Left forelimb (tissue), 1 donor: Measurements from ENCODE around the gene SPINK5.
"Not testable (repeated sequence)": the region's sequence is repeated elsewhere in the genome, so short reads cannot be mapped to it uniquely, and the experiment has no call there.

Experiments
- DNase-seq: peaks from one replicate; pipeline ENCODE4 v3.0.0-alpha.2; 2018; ENCODE audit warnings: low spot score

SPINK5 gene, protein sequence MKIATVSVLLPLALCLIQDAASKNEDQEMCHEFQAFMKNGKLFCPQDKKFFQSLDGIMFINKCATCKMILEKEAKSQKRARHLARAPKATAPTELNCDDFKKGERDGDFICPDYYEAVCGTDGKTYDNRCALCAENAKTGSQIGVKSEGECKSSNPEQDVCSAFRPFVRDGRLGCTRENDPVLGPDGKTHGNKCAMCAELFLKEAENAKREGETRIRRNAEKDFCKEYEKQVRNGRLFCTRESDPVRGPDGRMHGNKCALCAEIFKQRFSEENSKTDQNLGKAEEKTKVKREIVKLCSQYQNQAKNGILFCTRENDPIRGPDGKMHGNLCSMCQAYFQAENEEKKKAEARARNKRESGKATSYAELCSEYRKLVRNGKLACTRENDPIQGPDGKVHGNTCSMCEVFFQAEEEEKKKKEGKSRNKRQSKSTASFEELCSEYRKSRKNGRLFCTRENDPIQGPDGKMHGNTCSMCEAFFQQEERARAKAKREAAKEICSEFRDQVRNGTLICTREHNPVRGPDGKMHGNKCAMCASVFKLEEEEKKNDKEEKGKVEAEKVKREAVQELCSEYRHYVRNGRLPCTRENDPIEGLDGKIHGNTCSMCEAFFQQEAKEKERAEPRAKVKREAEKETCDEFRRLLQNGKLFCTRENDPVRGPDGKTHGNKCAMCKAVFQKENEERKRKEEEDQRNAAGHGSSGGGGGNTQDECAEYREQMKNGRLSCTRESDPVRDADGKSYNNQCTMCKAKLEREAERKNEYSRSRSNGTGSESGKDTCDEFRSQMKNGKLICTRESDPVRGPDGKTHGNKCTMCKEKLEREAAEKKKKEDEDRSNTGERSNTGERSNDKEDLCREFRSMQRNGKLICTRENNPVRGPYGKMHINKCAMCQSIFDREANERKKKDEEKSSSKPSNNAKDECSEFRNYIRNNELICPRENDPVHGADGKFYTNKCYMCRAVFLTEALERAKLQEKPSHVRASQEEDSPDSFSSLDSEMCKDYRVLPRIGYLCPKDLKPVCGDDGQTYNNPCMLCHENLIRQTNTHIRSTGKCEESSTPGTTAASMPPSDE

DNA sequence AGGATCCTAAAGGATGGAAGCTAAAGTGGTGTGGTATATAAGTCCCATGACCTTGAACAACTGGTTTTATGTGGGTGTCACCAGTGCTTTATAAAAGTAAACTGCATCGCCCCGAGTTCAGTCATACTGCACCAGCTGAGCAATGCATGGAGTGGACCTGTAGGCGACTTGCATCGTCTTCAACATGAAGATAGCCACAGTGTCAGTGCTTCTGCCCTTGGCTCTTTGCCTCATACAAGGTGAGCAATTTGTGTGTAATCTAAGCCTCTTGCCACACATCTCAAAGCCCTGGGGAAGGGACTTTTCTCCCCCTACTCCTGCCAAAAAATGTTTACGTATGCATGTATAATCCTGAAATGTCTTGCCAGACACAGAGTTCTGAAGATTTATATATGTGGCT, at the start of gene SPINK5:
TSS of gene SPINK5 (plus strand) at position 120 of the 400 bp plus-strand sequence. CDS start at position 185, 65 bp downstream.
- DNase-seq = no peak

DNA sequence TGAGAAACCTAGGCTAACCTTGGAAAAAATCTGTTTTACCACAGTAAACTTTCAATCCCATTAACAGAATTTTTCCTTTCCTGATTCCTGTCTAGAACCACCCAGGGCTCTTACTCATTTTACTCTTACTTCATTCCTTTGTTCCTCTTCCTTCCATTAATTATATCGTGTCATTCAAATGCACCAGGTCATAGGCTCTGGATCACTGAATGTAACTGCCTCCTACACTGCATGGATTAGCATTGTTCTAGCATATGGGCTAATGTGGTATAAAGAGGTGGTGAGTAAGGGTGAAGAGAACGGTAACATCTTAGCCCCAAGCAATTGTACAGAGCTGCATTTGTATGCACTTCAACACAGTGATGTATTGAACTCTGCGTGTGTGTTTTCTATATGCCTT, 49.5 kb upstream of the SPINK5 start:
- DNase-seq = no peak

DNA sequence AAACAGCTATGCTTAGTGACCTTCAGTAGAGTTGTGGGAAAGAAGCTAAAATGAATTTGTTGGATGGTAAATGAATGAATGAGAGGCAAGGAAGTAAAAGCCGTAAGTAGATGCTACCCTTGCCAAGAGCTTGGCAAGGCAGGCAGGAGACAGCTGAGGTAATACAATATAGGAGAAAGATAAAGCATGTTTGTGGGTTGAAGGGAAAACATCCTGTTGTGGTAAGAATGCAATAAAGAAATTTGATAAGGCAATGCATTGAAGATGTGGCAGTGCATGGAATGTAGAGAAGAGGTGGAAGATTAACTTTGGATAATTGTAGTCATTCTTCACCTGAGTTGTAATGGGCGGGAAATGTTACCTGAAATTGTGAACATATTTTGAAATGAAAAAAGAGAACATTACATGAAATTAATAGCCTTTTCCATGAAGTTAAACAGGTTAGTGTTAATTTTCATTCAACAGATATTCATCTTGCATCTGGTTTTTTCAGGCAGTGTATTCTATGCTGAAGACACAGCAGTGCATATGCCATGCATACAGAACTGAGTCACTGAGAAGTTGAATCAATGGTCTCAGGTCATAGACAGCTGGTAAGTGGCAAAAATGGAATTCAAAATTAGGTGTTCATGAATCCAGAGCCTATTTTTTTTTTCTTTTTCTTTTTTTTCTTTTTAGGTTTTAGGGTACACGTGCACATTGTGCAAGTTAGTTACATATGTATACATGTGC, 43.4 kb upstream of the SPINK5 start:
- DNase-seq = no peak

DNA sequence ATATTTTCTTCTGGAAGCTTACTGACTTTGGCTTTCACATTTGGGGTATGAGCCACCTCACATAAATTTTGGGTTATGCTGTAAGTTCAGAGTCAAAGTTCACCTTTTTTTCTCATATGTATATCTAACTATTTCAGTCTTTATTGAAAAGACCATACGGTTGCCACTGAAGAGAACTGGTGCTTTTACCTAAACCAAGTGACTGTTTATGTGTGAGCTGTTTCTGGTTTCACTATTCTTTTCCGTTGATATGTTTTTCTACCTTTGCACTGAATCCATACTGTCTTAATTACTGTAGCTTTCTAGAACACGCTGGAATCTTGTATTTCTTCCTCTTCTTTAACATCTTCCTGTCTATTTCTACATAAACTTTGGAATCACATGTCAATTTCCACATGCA, 36.3 kb upstream of the SPINK5 start:
- DNase-seq = no peak

DNA sequence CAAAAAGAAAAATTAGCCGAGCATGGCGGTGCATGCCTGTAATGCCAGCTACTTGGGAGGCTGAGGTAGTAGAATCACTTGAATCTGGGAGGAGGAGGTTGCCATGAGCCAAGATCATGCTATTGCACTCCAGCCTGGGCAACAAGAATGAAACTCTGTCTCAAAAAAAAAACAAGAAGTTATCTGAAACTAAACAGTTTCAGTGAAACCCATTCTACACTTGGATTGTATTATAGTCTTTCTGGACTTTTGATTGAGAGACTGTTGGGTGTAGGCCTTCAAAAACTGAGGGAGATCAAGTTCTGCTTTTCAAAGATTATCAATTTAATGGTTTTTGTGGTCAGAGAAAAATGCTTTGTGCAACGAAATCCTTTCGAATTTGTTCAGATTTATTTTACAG, 34.6 kb upstream of the SPINK5 start:
- DNase-seq = no peak

DNA sequence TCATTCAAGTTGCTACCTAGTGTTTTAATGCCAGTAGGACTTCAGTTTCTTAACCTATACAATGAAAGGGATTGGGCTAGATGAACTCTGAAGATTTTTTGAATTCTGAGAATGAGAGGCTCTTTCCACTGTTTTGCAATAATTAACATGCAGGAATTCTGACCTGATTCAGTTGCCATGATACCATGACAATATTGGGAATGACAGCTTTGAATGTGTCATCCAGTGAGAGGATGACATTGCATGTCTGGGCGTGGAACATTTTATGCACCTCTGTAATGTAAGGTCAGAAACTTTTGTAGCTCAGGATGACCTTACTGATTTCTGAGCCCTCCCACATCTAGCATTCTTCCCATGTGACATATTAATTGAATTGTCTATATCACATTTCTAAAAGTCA, 30.6 kb upstream of the SPINK5 start:
- DNase-seq = no peak

DNA sequence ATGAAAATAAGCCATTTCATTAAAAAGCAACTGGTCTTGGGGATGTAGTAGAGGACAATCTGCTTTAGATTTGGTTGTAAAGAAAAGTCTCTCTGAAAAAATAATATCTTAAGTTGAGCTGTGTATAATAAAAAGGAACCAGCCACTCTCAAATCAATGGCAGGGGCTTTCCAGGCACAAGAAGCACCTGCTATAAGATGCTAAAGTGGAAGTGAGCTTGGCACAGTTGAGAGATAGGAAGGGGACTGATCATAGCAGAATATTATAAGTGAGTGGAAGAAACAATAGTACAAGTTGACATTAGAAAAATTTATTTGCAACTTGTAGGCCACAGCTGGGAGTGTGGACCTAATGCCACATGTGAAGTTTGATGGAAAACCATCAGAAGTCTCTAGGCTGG, 28.1 kb upstream of the SPINK5 start:
- DNase-seq = no peak

DNA sequence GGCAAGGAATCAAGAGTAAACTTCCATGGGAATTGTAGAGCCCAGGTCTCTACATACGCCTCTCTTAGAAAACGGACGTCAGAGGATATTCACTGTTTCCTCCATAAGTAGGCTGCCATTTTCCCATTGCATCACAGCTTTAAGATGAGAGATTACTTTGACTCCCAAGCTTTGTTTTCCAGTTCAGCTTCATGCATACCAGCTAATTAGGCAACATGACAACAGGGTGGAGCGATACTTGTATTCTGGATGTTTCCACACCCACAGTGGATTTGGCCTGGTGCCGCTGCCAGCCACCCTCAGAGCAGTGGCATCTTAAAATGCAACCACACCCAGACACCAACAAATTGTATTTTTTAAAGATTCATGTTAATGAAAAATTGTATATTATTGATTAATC, 20.9 kb upstream of the SPINK5 start:
- no peak for DNase-seq

DNA sequence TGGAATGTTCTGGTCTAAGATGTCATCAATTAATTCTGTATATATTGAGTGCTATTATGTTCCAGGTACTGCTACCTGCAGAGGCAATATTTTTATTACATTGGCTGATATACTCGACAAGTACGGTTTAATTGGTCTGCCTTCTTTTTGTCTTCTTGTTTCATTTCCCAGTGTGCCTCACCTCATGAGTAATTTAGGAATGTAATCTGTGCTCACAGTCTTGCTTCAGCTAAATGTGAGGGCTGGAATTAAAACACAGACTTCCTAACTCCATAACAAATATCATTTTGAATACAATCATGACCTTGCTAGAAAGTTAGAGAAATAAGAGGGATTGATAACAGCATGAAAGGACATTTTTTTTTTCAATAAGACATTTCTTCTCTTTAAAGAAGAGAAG, 20.1 kb upstream of the SPINK5 start:
- DNase-seq = no peak

DNA sequence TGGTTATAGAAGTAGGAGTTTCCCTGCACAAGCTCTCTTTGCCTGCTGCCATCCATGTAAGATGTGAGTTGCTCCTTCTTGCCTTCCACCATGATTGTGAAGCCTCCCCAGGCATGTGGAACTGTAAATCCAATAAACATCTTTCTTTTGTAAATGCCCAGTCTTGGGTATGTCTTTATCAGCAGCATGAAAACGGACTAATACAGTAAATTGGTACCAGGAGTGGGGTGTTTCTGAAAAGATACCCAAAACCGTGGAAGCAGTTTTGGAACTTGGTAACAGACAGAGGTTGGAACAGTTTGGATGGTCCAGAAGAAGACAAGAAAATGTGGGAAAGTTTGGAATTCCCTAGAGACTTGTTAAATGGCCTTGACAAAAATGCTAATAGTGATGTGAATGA, 8.6 kb upstream of the SPINK5 start:
- not testable (repeated sequence) for DNase-seq

DNA sequence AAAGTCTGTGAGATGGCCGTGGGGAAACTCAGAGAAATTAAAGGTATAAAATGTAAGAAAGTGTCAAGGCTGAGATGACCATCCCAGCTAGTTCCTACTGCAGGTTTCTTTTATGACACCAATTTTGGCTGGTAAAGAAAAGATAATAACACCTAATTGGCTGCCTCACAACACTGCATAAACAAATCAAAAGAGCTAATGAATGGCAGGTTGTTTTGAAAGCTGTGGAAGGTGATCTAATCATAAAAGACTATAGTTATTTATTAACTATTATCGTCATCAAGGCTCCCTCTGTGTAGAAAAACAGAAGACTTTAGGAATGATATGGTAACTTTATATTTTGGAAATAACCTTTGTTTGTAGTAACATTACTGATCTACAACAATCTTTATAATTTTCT, 3.5 kb upstream of the SPINK5 start:
- no peak for DNase-seq

DNA sequence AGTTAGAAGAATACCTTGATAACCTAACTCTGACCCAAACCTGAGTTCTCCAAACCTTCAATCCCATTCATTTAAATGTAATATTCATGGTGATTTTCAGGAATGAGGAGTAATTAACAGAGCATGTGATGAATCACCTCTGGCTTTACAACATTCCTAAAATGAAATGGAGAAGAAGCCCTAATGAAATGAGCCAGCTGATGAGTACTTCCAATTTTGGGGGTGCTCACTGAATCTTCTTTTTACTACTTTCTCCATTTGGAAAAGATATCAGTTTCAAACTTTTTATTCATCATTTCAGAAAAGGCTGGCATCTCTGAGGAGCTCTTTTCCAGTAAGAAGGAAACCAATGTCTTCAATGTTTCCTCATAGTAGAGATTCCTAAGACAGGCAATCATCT, 2.9 kb upstream of the SPINK5 start:
- no peak for DNase-seq

DNA sequence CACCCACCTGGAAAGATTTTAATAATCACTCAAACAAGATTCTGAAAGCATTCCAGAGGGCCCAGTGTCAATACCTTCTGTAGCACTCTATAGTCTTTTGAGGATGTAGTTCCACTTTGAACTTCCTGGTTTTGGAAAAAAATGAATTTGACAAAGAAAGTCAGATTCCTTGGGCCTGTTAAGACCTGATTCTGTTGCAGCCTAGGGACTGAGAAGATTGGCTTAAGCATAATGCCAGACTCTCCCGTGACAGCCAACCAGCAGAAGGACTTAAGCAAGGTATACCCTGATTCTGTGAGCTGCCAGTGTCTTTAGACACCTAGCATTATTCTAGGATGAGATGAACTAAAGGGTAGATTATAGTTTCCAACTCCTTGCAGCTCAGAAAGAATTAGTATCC, 6.8 kb downstream of the SPINK5 start:
- no peak for DNase-seq

DNA sequence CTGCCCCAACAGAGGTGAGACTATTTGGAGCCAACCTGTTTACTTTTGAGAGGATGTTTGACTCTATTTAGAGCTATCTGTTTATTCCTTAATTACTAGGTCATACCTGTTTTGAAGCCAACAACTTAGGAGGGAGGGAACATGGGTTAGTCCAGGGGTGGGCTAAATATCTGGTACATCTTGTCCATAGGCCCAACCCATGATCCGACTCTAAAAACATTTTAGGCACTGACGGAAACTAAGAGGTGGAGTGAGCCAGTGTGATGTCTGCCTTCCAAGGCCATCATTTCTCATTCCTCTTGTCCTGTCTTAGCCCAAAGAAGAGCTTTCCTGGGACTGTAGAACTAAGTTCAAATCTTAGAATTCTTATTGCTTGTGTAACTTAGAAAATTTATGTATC, 8.4 kb downstream of the SPINK5 start:
- no peak for DNase-seq

DNA sequence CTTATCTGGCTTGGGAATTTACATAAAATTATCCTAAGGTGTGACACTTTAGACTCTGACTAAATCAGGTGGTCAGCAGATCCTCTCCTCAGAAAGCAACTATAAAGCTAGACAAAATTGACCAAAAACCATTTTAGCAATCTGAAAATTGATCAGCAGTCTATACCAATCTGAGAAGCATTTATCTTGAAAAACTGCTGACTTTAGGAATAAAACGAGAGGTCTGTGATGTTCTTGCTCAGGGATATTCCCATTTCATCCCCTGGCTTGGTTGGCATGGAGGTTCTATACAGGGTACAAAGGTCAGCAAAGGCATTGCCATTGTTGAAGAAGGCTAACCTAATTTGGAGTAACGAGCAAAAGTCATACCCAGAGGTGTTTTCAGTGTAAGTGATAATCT, 11.7 kb downstream of the SPINK5 start:
- DNase-seq = no peak

DNA sequence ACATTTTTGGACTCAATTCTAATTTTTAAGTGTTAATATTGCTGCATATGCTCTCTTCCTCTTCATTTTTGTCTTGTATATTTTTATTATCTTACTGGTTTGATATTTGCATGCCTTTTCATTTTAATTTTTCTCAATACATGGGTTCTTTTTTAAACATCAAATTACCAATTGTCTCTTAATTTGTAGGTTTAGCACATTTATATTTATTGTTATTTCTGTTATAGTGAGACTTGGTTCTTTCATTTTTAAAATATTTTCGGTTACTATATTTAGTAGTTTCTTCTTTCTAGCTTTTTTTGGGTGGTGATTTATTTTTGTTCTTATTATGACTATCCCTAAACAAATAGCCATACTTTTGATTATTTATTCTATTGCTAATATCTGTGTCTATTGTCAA, 19.4 kb downstream of the SPINK5 start:
- no peak for DNase-seq

DNA sequence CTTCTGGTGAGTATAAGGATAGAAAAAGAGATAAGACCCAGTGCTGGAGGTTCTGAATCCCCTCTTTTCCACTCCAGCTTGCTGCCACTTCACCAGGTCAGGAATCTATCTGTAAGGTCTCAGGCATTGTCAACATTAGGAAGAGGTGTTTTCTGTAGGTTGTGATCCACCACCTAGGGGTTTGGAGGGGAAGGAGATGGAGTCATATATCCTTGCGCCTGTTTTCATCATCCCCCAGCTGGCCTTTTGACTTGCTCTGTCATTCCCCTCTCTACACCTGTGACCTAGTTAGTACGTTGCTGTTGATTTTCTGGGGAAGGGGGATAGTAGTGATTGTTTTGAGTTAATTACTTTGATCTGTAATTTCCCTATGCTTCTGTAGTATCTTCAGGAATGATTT, 20.5 kb downstream of the SPINK5 start:
- no peak for DNase-seq

DNA sequence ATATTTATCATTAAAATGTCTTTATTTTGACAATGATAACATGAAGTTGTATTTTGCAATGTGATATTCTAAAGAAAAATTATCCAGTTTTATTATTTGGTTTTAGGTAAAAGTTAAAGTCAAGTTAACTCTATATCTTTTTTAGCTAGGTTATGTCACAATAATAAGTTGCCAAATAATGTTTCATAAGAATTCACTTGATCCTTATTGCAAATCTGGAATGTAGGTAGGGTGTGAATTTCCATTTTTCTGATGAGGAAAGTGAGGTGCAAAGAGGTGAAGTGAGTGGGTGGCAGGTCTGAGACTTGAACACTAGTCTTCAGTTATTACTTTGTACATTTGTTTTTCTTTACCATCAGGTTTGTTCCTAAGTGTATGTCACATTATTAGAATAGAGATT, 21.5 kb downstream of the SPINK5 start:
- DNase-seq = no peak

DNA sequence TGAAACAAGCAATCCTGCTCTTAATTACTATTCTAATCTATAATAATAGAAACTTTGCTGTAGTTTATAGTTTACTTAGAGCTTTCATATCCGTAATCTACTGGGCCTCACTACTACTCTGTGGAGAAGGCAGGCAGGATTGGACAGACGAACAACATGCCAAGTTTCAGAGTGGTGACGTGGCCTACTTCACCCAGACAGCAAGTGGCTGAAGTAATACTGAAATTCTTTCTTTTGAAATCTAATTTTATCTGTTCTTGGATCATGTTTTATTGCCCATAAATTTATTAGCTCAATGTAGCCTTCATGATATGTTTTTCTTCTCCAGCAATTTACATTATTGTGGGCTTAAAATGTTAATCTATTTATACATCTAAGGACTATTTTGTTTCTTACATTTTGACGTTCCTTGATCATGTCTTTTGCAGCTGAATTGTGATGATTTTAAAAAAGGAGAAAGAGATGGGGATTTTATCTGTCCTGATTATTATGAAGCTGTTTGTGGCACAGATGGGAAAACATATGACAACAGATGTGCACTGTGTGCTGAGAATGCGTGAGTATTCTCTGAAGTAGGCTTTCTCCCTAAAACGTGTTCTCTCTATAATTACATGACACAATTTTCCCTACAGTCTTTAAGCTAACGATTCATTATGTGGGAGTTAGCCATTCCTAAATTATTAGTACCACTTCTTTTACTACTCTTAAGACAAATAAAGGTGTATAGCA, 22.4 kb downstream of the SPINK5 start:
- no peak for DNase-seq

DNA sequence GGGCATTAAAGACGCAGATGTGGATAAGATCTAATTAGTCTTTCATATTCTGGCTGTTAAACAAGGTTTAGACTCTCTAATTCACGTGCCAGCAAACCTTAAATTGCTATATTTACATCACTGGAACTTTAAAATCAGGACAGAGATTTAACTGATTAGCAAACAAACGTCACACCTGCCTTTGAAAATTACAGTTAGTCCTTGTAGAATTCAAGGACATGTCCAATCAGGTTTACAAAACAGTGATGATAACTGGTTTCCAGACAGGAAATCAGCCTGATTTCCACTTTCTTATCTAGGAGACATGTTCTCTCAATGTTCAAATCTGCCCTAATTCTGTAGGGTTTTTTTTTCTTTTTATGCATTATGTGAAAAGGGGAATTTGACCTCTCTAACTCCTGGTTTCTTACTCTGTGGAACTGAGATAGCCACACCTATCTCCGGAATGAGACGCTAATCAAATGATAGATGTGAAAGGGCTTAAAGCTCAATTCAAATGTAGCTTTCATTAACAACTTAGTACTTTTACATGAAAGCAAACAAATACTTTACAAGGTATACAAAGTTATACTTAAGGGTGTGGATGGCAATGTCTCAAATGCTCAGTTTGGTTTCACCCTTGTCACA, 26.5 kb downstream of the SPINK5 start:
- DNase-seq = no peak

DNA sequence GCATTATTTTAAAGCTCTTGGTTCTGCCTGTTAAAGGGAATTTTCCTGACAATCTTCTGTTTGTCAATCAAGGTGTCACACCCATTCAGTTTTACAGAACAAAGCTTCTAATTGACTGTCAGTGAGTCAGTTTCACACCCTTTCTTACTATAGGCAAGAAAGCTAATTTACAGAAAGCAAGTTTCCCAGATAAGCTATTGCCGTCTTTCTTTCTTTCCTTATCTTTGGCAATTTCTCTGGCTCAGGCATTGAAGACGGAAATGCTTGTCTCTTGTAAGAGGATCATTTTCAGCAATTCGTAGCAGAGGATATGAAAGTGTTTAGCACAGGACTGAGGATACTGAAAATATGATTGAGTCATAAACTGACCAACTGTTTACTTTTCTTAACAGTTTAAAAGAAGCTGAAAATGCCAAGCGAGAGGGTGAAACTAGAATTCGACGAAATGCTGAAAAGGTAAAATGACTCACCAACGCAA, 27.0 kb downstream of the SPINK5 start:
- DNase-seq = no peak
